ENCODE measurements around the gene HSPB1. TPM values are rescaled to one million over a fixed set of nuclear protein-coding genes. Genes with fewer than 3 reads are reported as not detected.

Gene HSPB1
- total and polyA plus RNA-seq, 8 donors = 106 to 752 (median 154) TPM

DNA sequence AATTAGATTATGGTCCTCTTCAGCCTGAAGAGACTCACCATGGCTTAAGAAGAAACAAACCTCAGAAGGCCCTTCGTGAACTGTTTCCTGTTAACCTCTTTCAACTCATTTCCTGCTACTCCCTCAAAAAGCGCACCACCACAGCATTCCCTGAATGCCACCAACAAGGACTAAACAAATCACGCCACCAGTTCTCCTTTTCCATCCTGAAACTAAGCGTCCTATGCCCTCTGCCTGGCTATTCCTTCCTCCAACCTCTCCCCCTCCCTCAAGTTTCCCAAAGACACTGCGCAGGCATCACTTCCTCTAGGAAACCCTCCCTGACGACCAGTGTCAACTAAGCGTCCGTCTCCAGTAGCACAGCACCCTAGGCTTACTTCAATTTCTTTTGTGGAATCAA is 44.3 kb downstream of the HSPB1 start:
- FAIRE-seq (no peak), DNase-seq (no peak), ATAC-seq (peak in 1 of 4 donors; percentile 15)
- Histone ChIP-seq H3K9me3 (no peaks in the 10 kb centered on the region), H3K27ac (no peak overlapping the region), H3K27me3 (no peaks in the 10 kb centered on the region), H3K4me3 (no peak overlapping the region), H3K36me3 (peaks cover 0 to 26% (median 0%) of the 10 kb centered on the region in 3 donors), H3K4me1 (peaks cover 0 to 6% (median 3%) of the 10 kb centered on the region in 3 donors)
- WGBS, 2 donors = 83 to 86% methylated on average over 8 of the region's 8 CpGs
- intact Hi-C loops (cut with DNase I) = no loop called here
- TF ChIP-seq, protein P1, sequence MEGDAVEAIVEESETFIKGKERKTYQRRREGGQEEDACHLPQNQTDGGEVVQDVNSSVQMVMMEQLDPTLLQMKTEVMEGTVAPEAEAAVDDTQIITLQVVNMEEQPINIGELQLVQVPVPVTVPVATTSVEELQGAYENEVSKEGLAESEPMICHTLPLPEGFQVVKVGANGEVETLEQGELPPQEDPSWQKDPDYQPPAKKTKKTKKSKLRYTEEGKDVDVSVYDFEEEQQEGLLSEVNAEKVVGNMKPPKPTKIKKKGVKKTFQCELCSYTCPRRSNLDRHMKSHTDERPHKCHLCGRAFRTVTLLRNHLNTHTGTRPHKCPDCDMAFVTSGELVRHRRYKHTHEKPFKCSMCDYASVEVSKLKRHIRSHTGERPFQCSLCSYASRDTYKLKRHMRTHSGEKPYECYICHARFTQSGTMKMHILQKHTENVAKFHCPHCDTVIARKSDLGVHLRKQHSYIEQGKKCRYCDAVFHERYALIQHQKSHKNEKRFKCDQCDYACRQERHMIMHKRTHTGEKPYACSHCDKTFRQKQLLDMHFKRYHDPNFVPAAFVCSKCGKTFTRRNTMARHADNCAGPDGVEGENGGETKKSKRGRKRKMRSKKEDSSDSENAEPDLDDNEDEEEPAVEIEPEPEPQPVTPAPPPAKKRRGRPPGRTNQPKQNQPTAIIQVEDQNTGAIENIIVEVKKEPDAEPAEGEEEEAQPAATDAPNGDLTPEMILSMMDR (IDR thresholded peaks at IDR 0.05) = no peak

DNA sequence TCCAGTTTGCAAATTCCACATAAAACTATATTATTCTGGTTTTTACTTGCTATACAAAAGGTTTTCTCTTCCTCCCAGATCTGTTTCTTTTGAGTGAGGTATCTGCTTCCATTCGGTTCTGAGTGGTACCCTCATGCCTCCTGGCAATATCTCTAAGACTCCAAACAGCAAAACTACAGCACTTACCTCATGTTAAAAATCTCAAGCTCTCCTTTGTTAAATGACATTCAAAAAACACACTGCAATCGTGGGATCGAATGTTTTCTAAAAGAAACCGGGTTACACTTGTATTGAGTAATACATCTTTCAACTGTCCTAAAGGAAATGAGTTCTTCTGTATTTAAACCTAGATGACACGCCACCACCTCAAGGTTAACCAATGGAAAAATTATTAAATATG is 45.2 kb downstream of the HSPB1 start:
- ATAC-seq (no peak), DNase-seq (no peak), FAIRE-seq (no peak)
- no peak overlapping the region for H3K4me3 ChIP-seq
- 50 to 68% methylated on average over 5 of the region's 5 CpGs for WGBS, 2 donors
- H3K27me3 ChIP-seq = no peaks in the 10 kb centered on the region
- TF ChIP-seq, protein P1 (IDR thresholded peaks at IDR 0.05) = no peak
- intact Hi-C loops (cut with DNase I) = no loop called here
- no peak overlapping the region for H3K27ac ChIP-seq
- H3K9me3 ChIP-seq = no peaks in the 10 kb centered on the region
- peaks cover 0 to 6% (median 3%) of the 10 kb centered on the region in 3 donors for H3K4me1 ChIP-seq
- H3K36me3 ChIP-seq = peaks cover 0 to 26% (median 0%) of the 10 kb centered on the region in 3 donors

DNA sequence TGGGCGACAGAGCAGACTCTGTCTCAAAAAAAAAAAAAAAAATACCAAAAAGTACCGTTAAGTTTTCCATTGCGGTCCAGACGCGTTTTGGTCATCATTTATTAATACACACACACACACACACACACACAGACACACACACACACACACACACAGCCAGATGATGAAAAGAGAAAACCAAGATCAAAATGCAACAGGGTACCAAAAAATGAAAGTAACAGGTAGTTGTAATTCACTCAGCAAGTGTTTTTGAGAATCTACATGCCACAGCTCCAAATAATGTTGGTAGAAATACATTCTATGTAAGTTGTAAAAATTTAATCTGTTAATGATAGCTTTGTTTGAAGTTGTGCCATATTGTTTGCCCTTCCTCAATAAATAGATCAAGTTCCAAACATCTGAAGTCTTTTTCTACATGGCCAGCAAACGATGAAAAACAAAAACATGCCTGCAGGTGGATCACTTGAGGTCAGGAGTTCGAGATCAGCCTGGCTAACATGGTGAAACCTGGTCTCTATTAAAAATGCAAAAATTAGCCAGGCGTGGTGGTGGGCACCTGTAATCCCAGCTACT is 46.9 kb downstream of the HSPB1 start:
- H3K9me3 ChIP-seq = no peaks in the 10 kb centered on the region
- WGBS, 2 donors = 66 to 73% methylated on average over 8 of the region's 8 CpGs
- FAIRE-seq (no peak), DNase-seq (no peak), ATAC-seq (no peak)
- TF ChIP-seq, protein P1 (IDR thresholded peaks at IDR 0.05) = no peak
- no peak overlapping the region for H3K27ac ChIP-seq
- intact Hi-C loops (cut with DNase I) = no loop called here
- H3K4me1 ChIP-seq = peaks cover 0 to 7% (median 6%) of the 10 kb centered on the region in 3 donors
- H3K36me3 ChIP-seq = peaks cover 0 to 25% (median 0%) of the 10 kb centered on the region in 3 donors
- H3K27me3 ChIP-seq = no peaks in the 10 kb centered on the region
- no peak overlapping the region for H3K4me3 ChIP-seq

DNA sequence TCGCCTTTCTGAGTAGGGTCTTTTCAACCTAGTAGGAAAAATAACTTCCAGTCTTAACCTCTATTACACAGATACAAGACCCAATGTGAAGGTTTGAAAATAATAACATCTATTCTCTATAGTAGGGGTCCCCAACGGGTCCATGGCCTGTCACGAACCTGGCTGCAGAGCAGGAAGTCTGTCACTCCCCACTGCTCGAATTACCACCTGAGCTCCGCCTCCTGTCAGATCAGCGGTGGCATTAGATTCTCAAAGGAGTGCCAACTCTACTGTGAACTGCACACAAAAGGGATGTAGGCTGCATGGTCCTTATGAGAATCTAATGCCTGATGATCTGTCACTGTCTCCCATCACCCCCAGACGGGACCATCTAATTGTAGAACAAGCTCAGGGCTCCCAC is 48.9 kb downstream of the HSPB1 start:
- Histone ChIP-seq H3K9me3 (no peaks in the 10 kb centered on the region), H3K36me3 (peaks cover 0 to 10% (median 0%) of the 10 kb centered on the region in 3 donors), H3K4me3 (no peak overlapping the region), H3K27me3 (no peaks in the 10 kb centered on the region), H3K4me1 (peaks cover 0 to 20% (median 16%) of the 10 kb centered on the region in 3 donors), H3K27ac (no peak overlapping the region)
- DNase-seq (no peak), FAIRE-seq (no peak), ATAC-seq (peak in 2 of 4 donors; percentile 11 to 25)
- 53 to 79% methylated on average over 7 of the region's 7 CpGs for WGBS, 2 donors
- TF ChIP-seq, protein P1 (IDR thresholded peaks at IDR 0.05) = no peak
- intact Hi-C loops (cut with DNase I) = no loop called here

DNA sequence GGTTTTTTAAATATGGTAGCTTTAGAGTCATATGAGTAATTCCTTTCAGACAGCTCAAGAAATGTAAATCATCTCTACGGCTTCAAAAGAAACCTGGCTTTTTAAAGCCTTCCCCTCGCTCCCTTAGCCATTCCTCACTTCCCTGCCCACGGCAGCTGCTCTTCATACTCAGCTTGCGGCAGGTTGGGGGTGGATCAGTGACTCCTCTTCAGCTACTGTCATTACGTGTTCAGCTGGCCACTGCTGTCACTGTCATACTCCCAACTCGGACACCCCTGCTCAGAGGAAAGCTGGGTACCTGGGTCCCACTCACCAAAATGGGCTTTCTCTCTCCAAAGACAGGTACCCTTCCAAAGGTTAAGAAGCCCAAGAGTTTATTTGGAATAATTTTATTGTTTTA is 49.7 kb downstream of the HSPB1 start:
- DNase-seq (no peak), FAIRE-seq (no peak), ATAC-seq (no peak)
- no peak overlapping the region for H3K4me3 ChIP-seq
- WGBS, 2 donors = 89 to 90% methylated on average over 6 of the region's 6 CpGs
- H3K9me3 ChIP-seq = no peaks in the 10 kb centered on the region
- no peak overlapping the region for H3K27ac ChIP-seq
- peaks cover 0 to 3% (median 0%) of the 10 kb centered on the region in 3 donors for H3K36me3 ChIP-seq
- intact Hi-C loops (cut with DNase I) = no loop called here
- no peaks in the 10 kb centered on the region for H3K27me3 ChIP-seq
- peaks cover 5 to 28% (median 22%) of the 10 kb centered on the region in 3 donors for H3K4me1 ChIP-seq
- TF ChIP-seq, protein P1 (IDR thresholded peaks at IDR 0.05) = no peak

All from pancreas (tissue), 10 donors.